Measurements from ENCODE around the gene NOXRED1. TPM values are rescaled to one million over a fixed set of nuclear protein-coding genes. Genes with fewer than 3 reads are reported as not detected.

NOXRED1 gene
- total and polyA plus RNA-seq, 10 of the 15 experiments (the other 5 are each of a cell fraction or from before 2014, with no cell fraction given), result 0.06 to 0.62 (median 0.14) TPM

DNA sequence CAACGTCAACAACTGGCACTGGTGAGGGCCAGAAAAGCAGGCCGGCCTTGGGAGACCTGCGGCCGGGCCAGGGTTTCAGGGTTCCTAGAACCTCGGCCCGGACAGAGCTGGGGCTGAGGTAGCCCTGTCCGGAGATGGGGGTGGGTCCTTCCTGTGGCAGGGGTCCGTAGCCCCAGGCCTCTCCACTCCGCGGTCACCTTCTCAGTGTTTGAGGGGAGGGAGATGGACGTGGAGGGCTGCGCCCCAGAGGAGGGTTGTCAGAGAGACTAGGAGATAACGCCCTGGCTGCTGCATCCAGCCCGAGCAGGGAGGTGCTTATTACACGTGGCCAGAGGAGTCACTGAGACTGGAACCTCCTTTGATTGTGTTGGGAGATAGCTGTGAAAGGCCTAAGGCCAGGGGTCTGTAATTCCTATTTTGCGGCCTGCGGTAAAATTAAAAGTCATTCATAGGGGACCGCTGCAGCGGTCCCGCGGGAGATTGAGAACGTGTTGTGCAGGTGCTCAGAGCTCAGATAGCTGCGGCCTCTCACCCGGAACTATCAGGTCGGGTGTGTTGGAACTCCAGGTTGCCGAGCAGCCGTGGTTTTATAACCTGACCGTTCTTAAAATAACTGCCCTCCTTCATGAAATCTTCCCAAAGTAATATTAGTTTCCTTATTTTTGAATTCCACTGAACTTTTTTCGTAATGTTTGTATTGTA, 35.1 kb upstream of the NOXRED1 start:
- H4K20me1 ChIP-seq (ENCODE audit: control insufficient read depth, insufficient read depth), result peaks cover 4% of the 10 kb centered on the region; the same call in 1 of the 2 replicates
- H2AFZ ChIP-seq (ENCODE audit: control insufficient read depth, low read depth, low read length), result peak overlapping the region; percentile 99
- H3K9me3 ChIP-seq (replicated peaks; ENCODE audit: control insufficient read depth, insufficient read depth, low read length), result no peaks in the 10 kb centered on the region
- ChIA-PET POLR2A (interaction anchor here (0.6 to 1.6 kb wide), 9 partner anchors 9 to 150 kb away, joined by 3 to 7 read pairs (median 3); partner anchors contain the start of genes SAMD15 and TMED8), SMC1A (ENCODE audit: uncharacterized antibody, unreplicated experiment) (interaction anchor here (1.0 to 2.7 kb wide), 22 partner anchors 10 to 294 kb away, joined by 3 to 91 read pairs (median 5); partner anchors contain the start of genes ALKBH1, GSTZ1, POMT2 and SLIRP), RAD21 (ENCODE audit: unreplicated experiment) (interaction anchor here (1.0 to 3.2 kb wide), 18 partner anchors 14 to 303 kb away, joined by 3 to 44 read pairs (median 8); partner anchors contain the start of genes GSTZ1, POMT2, SAMD15 and TMED8), CTCF (interaction anchor here (0.5 to 4.6 kb wide), 43 partner anchors 7 to 440 kb away, joined by 3 to 140 read pairs (median 6); partner anchors contain the start of genes ALKBH1, SAMD15, SLIRP and SNW1)
- peak overlapping the region; percentile 73 for H3K4me2 ChIP-seq (ENCODE audit: control insufficient read depth, insufficient read depth)
- no TSS peak for BruUV-seq (replicated peaks)
- H3K4me1 ChIP-seq (ENCODE audit: control insufficient read depth, insufficient read depth, low read length), result peaks cover 13% of the 10 kb centered on the region
- ATAC-seq (peak; percentile 44), FAIRE-seq (no peak), DNase-seq (ENCODE audit: low read depth, low spot score) (no peak)
- intact Hi-C loops (cut with micrococcal nuclease; ENCODE audit: unreplicated experiment) (loop anchor here (2.0 to 5.0 kb wide), 3 partner anchors 82 to 306 kb away; partner anchors contain the start of genes ALKBH1, SAMD15, SLIRP and TMED8), in situ Hi-C loops (cut with MboI) (no loop called here)
- H3K79me2 ChIP-seq (ENCODE audit: control insufficient read depth, insufficient read depth, low read length), result peaks cover 53% of the 10 kb centered on the region
- no peaks in the 10 kb centered on the region for H3K27me3 ChIP-seq (replicated peaks in 1 of 2; ENCODE audit: control insufficient read depth in 2 of 2, insufficient read depth in 2 of 2, low read length in 1 of 2)
- 1% methylated on average over 29 of the region's 29 CpGs for WGBS (ENCODE audit: insufficient coverage, insufficient replicate concordance, low lambda C conversion rate, missing lambda C conversion rate)
- peak overlapping the region; percentile 97 for H3K27ac ChIP-seq (ENCODE audit: control insufficient read depth, insufficient read depth)
- peak overlapping the region; percentile 88 for H3K9ac ChIP-seq (ENCODE audit: control insufficient read depth, insufficient read depth, low read length)
- peaks cover 10 to 18% of the 10 kb centered on the region in 2 experiments for H3K36me3 ChIP-seq (ENCODE audit: control insufficient read depth in 2 of 2, insufficient read depth in 2 of 2, low read length in 1 of 2)
- H3K4me3 ChIP-seq, result peak overlapping the region; percentile 82
- TF ChIP-seq, protein P1, sequence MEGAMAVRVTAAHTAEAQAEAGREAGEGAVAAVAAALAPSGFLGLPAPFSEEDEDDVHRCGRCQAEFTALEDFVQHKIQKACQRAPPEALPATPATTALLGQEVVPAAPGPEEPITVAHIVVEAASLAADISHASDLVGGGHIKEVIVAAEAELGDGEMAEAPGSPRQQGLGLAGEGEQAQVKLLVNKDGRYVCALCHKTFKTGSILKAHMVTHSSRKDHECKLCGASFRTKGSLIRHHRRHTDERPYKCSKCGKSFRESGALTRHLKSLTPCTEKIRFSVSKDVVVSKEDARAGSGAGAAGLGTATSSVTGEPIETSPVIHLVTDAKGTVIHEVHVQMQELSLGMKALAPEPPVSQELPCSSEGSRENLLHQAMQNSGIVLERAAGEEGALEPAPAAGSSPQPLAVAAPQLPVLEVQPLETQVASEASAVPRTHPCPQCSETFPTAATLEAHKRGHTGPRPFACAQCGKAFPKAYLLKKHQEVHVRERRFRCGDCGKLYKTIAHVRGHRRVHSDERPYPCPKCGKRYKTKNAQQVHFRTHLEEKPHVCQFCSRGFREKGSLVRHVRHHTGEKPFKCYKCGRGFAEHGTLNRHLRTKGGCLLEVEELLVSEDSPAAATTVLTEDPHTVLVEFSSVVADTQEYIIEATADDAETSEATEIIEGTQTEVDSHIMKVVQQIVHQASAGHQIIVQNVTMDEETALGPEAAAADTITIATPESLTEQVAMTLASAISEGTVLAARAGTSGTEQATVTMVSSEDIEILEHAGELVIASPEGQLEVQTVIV (IDR thresholded peaks at IDR 0.05; ENCODE audit: borderline replicate concordance, partially characterized antibody), result no peak
- no peak for TF ChIP-seq STAT3 (IDR thresholded peaks at IDR 0.05; ENCODE audit: low read depth, low read length)
- no peak for TF ChIP-seq TCF3 (IDR thresholded peaks at IDR 0.05; ENCODE audit: borderline replicate concordance, insufficient read depth, low read depth, low read length)
- TF ChIP-seq WRNIP1 (IDR thresholded peaks at IDR 0.05; ENCODE audit: borderline replicate concordance, low read depth, low read length), result no peak
- peak; percentile 18; the same call in 1 of the 2 replicates for TF ChIP-seq ASH2L (IDR thresholded peaks at IDR 0.05; ENCODE audit: borderline replicate concordance, low read depth)
- TF ChIP-seq NR2F1 (conservative IDR thresholded peaks at IDR 0.05), result no peak
- TF ChIP-seq, protein P2, sequence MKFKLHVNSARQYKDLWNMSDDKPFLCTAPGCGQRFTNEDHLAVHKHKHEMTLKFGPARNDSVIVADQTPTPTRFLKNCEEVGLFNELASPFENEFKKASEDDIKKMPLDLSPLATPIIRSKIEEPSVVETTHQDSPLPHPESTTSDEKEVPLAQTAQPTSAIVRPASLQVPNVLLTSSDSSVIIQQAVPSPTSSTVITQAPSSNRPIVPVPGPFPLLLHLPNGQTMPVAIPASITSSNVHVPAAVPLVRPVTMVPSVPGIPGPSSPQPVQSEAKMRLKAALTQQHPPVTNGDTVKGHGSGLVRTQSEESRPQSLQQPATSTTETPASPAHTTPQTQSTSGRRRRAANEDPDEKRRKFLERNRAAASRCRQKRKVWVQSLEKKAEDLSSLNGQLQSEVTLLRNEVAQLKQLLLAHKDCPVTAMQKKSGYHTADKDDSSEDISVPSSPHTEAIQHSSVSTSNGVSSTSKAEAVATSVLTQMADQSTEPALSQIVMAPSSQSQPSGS (IDR thresholded peaks at IDR 0.05; ENCODE audit: low read length), result no peak
- TF ChIP-seq, protein P3, sequence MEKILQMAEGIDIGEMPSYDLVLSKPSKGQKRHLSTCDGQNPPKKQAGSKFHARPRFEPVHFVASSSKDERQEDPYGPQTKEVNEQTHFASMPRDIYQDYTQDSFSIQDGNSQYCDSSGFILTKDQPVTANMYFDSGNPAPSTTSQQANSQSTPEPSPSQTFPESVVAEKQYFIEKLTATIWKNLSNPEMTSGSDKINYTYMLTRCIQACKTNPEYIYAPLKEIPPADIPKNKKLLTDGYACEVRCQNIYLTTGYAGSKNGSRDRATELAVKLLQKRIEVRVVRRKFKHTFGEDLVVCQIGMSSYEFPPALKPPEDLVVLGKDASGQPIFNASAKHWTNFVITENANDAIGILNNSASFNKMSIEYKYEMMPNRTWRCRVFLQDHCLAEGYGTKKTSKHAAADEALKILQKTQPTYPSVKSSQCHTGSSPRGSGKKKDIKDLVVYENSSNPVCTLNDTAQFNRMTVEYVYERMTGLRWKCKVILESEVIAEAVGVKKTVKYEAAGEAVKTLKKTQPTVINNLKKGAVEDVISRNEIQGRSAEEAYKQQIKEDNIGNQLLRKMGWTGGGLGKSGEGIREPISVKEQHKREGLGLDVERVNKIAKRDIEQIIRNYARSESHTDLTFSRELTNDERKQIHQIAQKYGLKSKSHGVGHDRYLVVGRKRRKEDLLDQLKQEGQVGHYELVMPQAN (conservative IDR thresholded peaks at IDR 0.05), result peak; percentile 48
- TF ChIP-seq, protein P4, sequence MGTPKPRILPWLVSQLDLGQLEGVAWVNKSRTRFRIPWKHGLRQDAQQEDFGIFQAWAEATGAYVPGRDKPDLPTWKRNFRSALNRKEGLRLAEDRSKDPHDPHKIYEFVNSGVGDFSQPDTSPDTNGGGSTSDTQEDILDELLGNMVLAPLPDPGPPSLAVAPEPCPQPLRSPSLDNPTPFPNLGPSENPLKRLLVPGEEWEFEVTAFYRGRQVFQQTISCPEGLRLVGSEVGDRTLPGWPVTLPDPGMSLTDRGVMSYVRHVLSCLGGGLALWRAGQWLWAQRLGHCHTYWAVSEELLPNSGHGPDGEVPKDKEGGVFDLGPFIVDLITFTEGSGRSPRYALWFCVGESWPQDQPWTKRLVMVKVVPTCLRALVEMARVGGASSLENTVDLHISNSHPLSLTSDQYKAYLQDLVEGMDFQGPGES (IDR thresholded peaks at IDR 0.05), result no peak
- no peak for TF ChIP-seq SREBF2 (IDR thresholded peaks at IDR 0.05; ENCODE audit: low read length)
- no peak for TF ChIP-seq SRF (IDR thresholded peaks at IDR 0.05; ENCODE audit: low read depth in 2 of 2, low read length in 2 of 2)
- no peak for TF ChIP-seq ZNF622 (IDR thresholded peaks at IDR 0.05)
- TF ChIP-seq PAX5 (IDR thresholded peaks at IDR 0.05; ENCODE audit: borderline replicate concordance, low read depth, low read length), result no peak
- no peak for TF ChIP-seq NBN (IDR thresholded peaks at IDR 0.05)
- TF ChIP-seq ZNF217 (IDR thresholded peaks at IDR 0.05), result no peak
- no peak for TF ChIP-seq EGR1 (IDR thresholded peaks at IDR 0.05; ENCODE audit: borderline replicate concordance in 1 of 2, low read depth in 2 of 2, low read length in 2 of 2)
- no peak for TF ChIP-seq ZSCAN29 (IDR thresholded peaks at IDR 0.05)

Measured in GM12878 (cell line).